D721Med (cell line): ENCODE data around the gene HCN2.
A peak's percentile ranks its signal among the peaks of the same experiment; 100 is the strongest.

Experiments
- DNase-seq: peaks from one replicate; pipeline ENCODE4 v3.0.0; 2011; ENCODE audit warnings: low spot score; ENCODE audit not compliant: insufficient read length
- FAIRE-seq: peaks from 2 replicates; lab custom pipeline; 2011; peaks lifted over from hg19 to GRCh38; lab: Jason Lieb, UNC
- CTCF ChIP-seq: IDR thresholded peaks from 2 replicates; pipeline ENCODE4 v1.5.1; 2012; ENCODE audit warnings: mild to moderate bottlenecking, control low read depth; ENCODE audit not compliant: insufficient read depth; ENCODE audit errors: missing control alignments

The HCN2 gene

GRCh38 chr19:633068-633785 lies 43.5 kb downstream of the HCN2 start, which contains the start of gene POLRMT:
TSS of gene POLRMT (minus strand) at chr19:633537. CDS start at chr19:633512, 25 bp downstream.
- no peak for TF ChIP-seq CTCF
- FAIRE-seq (no peak), DNase-seq (peak; percentile 100)

GRCh38 chr19:633786-634639 lies 44.3 kb downstream of the HCN2 start:
- no peak for TF ChIP-seq CTCF
- no peak for DNase-seq
- no peak for FAIRE-seq

GRCh38 chr19:634975-635652 lies 45.4 kb downstream of the HCN2 start:
- no peak for FAIRE-seq
- TF ChIP-seq CTCF = no peak
- DNase-seq = no peak

- no peak for DNase-seq
- no peak for FAIRE-seq
- no peak for TF ChIP-seq CTCF
These were observed 49.2 kb downstream of the HCN2 start for GRCh38 chr19:638906-639252.

GRCh38 chr19:639253-640160 lies 49.8 kb downstream of the HCN2 start, which contains the start of gene FGF22:
TSS of gene FGF22 (plus strand) at chr19:639879. CDS start at chr19:639926, 47 bp downstream.
- DNase-seq = peak; percentile 97
- FAIRE-seq = no peak
- no peak for TF ChIP-seq CTCF

- no peak for FAIRE-seq
- no peak for TF ChIP-seq CTCF
- DNase-seq = no peak
These were observed 50.5 kb downstream of the HCN2 start for GRCh38 chr19:640161-640558.
